ENCODE measurements around the gene GPATCH4.
"Not testable (repeated sequence)": the region's sequence is repeated elsewhere in the genome, so short reads cannot be mapped to it uniquely, and the experiment has no call there.

The GPATCH4 gene

GRCh38 chr1:156623946-156624813 is 22.9 kb upstream of the GPATCH4 start:
- Histone ChIP-seq H3K36me3 (ENCODE audit: control insufficient read depth, insufficient read depth, low read length) (no peaks in the 10 kb centered on the region), H3K27ac (ENCODE audit: low read depth, low read length) (no peak overlapping the region), H3K27me3 (ENCODE audit: control insufficient read depth, insufficient read depth, low read length) (peaks cover 27% of the 10 kb centered on the region), H3K4me3 (ENCODE audit: low read length) (peak overlapping the region; percentile 49), H3K4me1 (ENCODE audit: control insufficient read depth, insufficient read depth, low read length) (peaks cover 8% of the 10 kb centered on the region), H3K9ac (ENCODE audit: low read length) (no peak overlapping the region)

- H3K27ac ChIP-seq (ENCODE audit: low read depth, low read length): no peak overlapping the region
Measured at GRCh38 chr1:156622581-156623297, 21.5 kb upstream of the GPATCH4 start.

GRCh38 chr1:156619582-156619955 is 18.3 kb upstream of the GPATCH4 start:
- Histone ChIP-seq H3K27ac (ENCODE audit: low read depth, low read length) (no peak overlapping the region), H3K4me3 (ENCODE audit: low read length) (no peak overlapping the region), H3K36me3 (ENCODE audit: control insufficient read depth, insufficient read depth, low read length) (no peaks in the 10 kb centered on the region), H3K27me3 (ENCODE audit: control insufficient read depth, insufficient read depth, low read length) (peaks cover 14% of the 10 kb centered on the region), H3K9ac (ENCODE audit: low read length) (no peak overlapping the region), H3K4me1 (ENCODE audit: control insufficient read depth, insufficient read depth, low read length) (peaks cover 12% of the 10 kb centered on the region)

More at GRCh38 chr1:156622581-156623297, 21.5 kb upstream of the GPATCH4 start:
- Histone ChIP-seq H3K9ac (ENCODE audit: low read length) (no peak overlapping the region), H3K27me3 (ENCODE audit: control insufficient read depth, insufficient read depth, low read length) (peaks cover 27% of the 10 kb centered on the region), H3K36me3 (ENCODE audit: control insufficient read depth, insufficient read depth, low read length) (no peaks in the 10 kb centered on the region), H3K4me1 (ENCODE audit: control insufficient read depth, insufficient read depth, low read length) (peaks cover 8% of the 10 kb centered on the region), H3K4me3 (ENCODE audit: low read length) (no peak overlapping the region)

GRCh38 chr1:156618853-156619581 is 17.7 kb upstream of the GPATCH4 start, which contains the start of gene HAPLN2:
Gene HAPLN2 (plus strand): TSS chr1:156619415. CDS start chr1:156623491, 4,076 bp downstream.
- Histone ChIP-seq H3K27me3 (ENCODE audit: control insufficient read depth, insufficient read depth, low read length) (peaks cover 13% of the 10 kb centered on the region), H3K27ac (ENCODE audit: low read depth, low read length) (no peak within 1 kb of the TSS), H3K9ac (ENCODE audit: low read length) (no peak within 1 kb of the TSS), H3K36me3 (ENCODE audit: control insufficient read depth, insufficient read depth, low read length) (no peaks in the 10 kb centered on the region), H3K4me3 (ENCODE audit: low read length) (no peak within 1 kb of the TSS), H3K4me1 (ENCODE audit: control insufficient read depth, insufficient read depth, low read length) (peaks cover 12% of the 10 kb centered on the region)

GRCh38 chr1:156616463-156616862 is 15.2 kb upstream of the GPATCH4 start:
- Histone ChIP-seq H3K27ac (ENCODE audit: low read depth, low read length) (peak overlapping the region; percentile 75), H3K9ac (ENCODE audit: low read length) (no peak overlapping the region), H3K36me3 (ENCODE audit: control insufficient read depth, insufficient read depth, low read length) (no peaks in the 10 kb centered on the region), H3K4me3 (ENCODE audit: low read length) (no peak overlapping the region), H3K4me1 (ENCODE audit: control insufficient read depth, insufficient read depth, low read length) (peaks cover 12% of the 10 kb centered on the region), H3K27me3 (ENCODE audit: control insufficient read depth, insufficient read depth, low read length) (peaks cover 2% of the 10 kb centered on the region)

- H3K36me3 ChIP-seq (ENCODE audit: control insufficient read depth, insufficient read depth, low read length): no peaks in the 10 kb centered on the region
- peak overlapping the region; percentile 75 for H3K27ac ChIP-seq (ENCODE audit: low read depth, low read length)
- no peak overlapping the region for H3K9ac ChIP-seq (ENCODE audit: low read length)
- H3K4me3 ChIP-seq (ENCODE audit: low read length): no peak overlapping the region
- H3K4me1 ChIP-seq (ENCODE audit: control insufficient read depth, insufficient read depth, low read length): peaks cover 12% of the 10 kb centered on the region
- H3K27me3 ChIP-seq (ENCODE audit: control insufficient read depth, insufficient read depth, low read length): peaks cover 2% of the 10 kb centered on the region
Measured at GRCh38 chr1:156615946-156616345, 14.7 kb upstream of the GPATCH4 start.

GRCh38 chr1:156612666-156613065 is 11.4 kb upstream of the GPATCH4 start:
- H3K9ac ChIP-seq (ENCODE audit: low read length): no peak overlapping the region
- peaks cover 14% of the 10 kb centered on the region for H3K4me1 ChIP-seq (ENCODE audit: control insufficient read depth, insufficient read depth, low read length)
- no peak overlapping the region for H3K27ac ChIP-seq (ENCODE audit: low read depth, low read length)
- H3K4me3 ChIP-seq (ENCODE audit: low read length): no peak overlapping the region
- no peaks in the 10 kb centered on the region for H3K27me3 ChIP-seq (ENCODE audit: control insufficient read depth, insufficient read depth, low read length)
- no peaks in the 10 kb centered on the region for H3K36me3 ChIP-seq (ENCODE audit: control insufficient read depth, insufficient read depth, low read length)

- not testable (repeated sequence) for H3K4me1 ChIP-seq (ENCODE audit: control insufficient read depth, insufficient read depth, low read length); H3K9ac ChIP-seq (ENCODE audit: low read length); H3K4me3 ChIP-seq (ENCODE audit: low read length); H3K27me3 ChIP-seq (ENCODE audit: control insufficient read depth, insufficient read depth, low read length); H3K27ac ChIP-seq (ENCODE audit: low read depth, low read length); H3K36me3 ChIP-seq (ENCODE audit: control insufficient read depth, insufficient read depth, low read length)
Measured at GRCh38 chr1:156610072-156610471, 8.8 kb upstream of the GPATCH4 start.

- Histone ChIP-seq H3K4me3 (ENCODE audit: low read length) (no peak overlapping the region), H3K27me3 (ENCODE audit: control insufficient read depth, insufficient read depth, low read length) (no peaks in the 10 kb centered on the region), H3K9ac (ENCODE audit: low read length) (no peak overlapping the region), H3K36me3 (ENCODE audit: control insufficient read depth, insufficient read depth, low read length) (no peaks in the 10 kb centered on the region), H3K4me1 (ENCODE audit: control insufficient read depth, insufficient read depth, low read length) (peaks cover 2% of the 10 kb centered on the region), H3K27ac (ENCODE audit: low read depth, low read length) (no peak overlapping the region)
Measured at GRCh38 chr1:156608981-156609380, 7.7 kb upstream of the GPATCH4 start.

GRCh38 chr1:156608036-156608674 is 6.9 kb upstream of the GPATCH4 start:
- Histone ChIP-seq H3K4me1 (ENCODE audit: control insufficient read depth, insufficient read depth, low read length) (peaks cover 2% of the 10 kb centered on the region), H3K27ac (ENCODE audit: low read depth, low read length) (no peak overlapping the region), H3K36me3 (ENCODE audit: control insufficient read depth, insufficient read depth, low read length) (no peaks in the 10 kb centered on the region), H3K4me3 (ENCODE audit: low read length) (no peak overlapping the region), H3K9ac (ENCODE audit: low read length) (no peak overlapping the region), H3K27me3 (ENCODE audit: control insufficient read depth, insufficient read depth, low read length) (no peaks in the 10 kb centered on the region)

- not testable (repeated sequence) for H3K27me3 ChIP-seq (ENCODE audit: control insufficient read depth, insufficient read depth, low read length); H3K27ac ChIP-seq (ENCODE audit: low read depth, low read length); H3K9ac ChIP-seq (ENCODE audit: low read length); H3K4me3 ChIP-seq (ENCODE audit: low read length); H3K36me3 ChIP-seq (ENCODE audit: control insufficient read depth, insufficient read depth, low read length); H3K4me1 ChIP-seq (ENCODE audit: control insufficient read depth, insufficient read depth, low read length)
Measured at GRCh38 chr1:156607344-156607743, 6.1 kb upstream of the GPATCH4 start.

GRCh38 chr1:156602557-156602993 is 1.3 kb upstream of the GPATCH4 start:
- Histone ChIP-seq H3K27me3 (ENCODE audit: control insufficient read depth, insufficient read depth, low read length) (no peaks in the 10 kb centered on the region), H3K4me1 (ENCODE audit: control insufficient read depth, insufficient read depth, low read length) (peaks cover 10% of the 10 kb centered on the region), H3K4me3 (ENCODE audit: low read length) (no peak overlapping the region), H3K27ac (ENCODE audit: low read depth, low read length) (no peak overlapping the region), H3K9ac (ENCODE audit: low read length) (no peak overlapping the region), H3K36me3 (ENCODE audit: control insufficient read depth, insufficient read depth, low read length) (peaks cover 4% of the 10 kb centered on the region)

Data from rectal smooth muscle tissue (tissue), 1 donor.